GM21619 (cell line): ENCODE data around the gene CEP250.
"Not testable (repeated sequence)": the region's sequence is repeated elsewhere in the genome, so short reads cannot be mapped to it uniquely, and the experiment has no call there.

Experiments used
- ATAC-seq: cut with Tn5 transposase; IDR thresholded peaks from one replicate; pipeline ENCODE4 v1.9.1; 2021; ENCODE audit not compliant: unreplicated experiment

CEP250 gene

DNA sequence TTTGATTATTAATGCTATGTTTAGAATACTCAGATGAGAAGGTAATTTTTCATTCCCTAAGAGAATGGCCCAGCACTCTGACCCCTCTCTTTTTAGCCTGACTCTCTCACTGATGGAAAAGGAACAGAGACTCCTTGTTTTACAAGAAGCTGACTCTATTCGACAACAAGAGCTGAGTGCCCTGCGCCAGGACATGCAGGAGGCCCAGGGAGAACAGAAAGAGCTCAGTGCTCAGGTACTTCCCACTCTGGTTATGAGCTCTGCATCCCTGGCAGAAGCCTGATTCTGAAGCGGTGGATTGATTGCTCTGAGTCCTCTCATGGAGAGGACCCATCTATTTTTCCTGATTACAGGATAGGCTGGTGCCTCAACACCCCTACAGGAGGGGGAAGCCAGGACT is 41.1 kb downstream of the CEP250 start:
- ATAC-seq = no peak

DNA sequence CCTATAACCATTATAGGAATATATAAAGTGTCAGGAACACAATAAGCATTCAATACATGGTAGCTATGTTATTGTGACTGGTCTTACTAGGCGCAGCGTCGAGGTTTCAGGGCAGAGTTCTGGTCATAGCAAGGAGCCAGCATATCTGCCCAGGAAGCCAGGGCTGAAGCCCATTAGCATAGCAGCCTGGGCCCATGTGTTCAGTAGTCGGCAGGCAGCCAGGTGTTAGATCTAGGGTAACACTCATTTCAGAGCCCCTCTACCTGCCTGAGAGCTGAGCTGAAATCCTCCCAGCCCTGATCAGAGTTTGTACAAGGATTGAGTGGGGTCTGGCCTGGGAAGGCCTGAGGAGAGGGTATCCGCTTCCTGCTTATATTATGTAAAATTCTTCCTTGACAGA is 41.9 kb downstream of the CEP250 start:
- no peak for ATAC-seq

DNA sequence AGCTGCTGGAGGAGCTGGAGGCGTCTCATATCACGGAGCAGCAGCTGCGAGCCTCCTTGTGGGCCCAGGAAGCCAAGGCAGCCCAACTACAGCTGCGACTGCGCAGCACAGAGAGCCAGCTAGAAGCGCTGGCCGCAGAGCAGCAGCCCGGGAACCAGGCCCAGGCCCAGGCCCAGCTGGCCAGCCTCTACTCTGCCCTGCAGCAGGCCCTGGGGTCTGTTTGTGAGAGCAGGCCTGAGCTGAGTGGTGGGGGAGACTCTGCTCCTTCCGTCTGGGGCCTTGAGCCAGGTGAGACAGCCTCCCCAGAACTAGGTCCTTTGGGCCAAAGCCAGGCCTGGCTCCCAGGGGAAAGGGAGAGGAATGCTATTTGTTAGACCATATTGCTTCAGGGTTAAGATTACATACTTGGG is 42.4 kb downstream of the CEP250 start:
- no peak for ATAC-seq

DNA sequence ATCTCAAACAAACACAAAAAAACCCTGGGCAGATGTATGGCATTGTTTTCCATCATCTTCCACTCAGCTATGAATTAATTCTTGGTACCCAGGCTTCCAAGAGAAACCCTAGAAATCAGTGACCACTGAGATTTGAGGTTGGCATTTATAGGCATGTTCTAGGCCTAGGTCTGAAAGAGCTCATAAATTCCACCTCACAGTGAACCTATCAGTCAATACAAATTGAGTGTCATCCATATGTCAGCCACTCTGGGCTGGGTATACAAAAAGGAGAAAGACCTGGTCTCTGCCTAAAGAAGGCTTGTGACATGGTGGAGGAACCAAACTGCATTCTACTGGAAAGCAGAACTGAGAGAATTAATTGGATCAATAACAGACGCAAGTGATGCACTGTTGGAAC is 43.9 kb downstream of the CEP250 start:
- no peak for ATAC-seq

DNA sequence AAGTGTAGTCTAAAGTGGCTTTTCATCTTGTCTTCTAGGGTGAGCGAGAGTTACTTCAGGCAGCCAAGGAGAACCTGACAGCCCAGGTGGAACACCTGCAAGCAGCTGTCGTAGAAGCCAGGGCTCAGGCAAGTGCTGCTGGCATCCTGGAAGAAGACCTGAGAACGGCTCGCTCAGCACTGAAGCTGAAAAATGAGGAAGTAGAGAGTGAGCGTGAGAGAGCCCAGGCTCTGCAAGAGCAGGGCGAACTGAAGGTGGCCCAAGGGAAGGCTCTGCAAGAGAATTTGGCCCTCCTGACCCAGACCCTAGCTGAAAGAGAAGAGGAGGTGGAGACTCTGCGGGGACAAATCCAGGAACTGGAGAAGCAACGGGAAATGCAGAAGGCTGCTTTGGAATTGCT is 47.0 kb downstream of the CEP250 start:
- ATAC-seq = no peak

DNA sequence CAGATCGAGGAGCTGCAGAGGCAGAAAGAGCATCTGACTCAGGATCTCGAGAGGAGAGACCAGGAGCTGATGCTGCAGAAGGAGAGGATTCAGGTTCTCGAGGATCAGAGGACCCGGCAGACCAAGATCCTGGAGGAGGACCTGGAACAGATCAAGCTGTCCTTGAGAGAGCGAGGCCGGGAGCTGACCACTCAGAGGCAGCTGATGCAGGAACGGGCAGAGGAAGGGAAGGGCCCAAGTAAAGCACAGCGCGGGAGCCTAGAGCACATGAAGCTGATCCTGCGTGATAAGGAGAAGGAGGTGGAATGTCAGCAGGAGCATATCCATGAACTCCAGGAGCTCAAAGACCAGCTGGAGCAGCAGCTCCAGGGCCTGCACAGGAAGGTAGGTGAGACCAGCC is 47.9 kb downstream of the CEP250 start:
- ATAC-seq = no peak

DNA sequence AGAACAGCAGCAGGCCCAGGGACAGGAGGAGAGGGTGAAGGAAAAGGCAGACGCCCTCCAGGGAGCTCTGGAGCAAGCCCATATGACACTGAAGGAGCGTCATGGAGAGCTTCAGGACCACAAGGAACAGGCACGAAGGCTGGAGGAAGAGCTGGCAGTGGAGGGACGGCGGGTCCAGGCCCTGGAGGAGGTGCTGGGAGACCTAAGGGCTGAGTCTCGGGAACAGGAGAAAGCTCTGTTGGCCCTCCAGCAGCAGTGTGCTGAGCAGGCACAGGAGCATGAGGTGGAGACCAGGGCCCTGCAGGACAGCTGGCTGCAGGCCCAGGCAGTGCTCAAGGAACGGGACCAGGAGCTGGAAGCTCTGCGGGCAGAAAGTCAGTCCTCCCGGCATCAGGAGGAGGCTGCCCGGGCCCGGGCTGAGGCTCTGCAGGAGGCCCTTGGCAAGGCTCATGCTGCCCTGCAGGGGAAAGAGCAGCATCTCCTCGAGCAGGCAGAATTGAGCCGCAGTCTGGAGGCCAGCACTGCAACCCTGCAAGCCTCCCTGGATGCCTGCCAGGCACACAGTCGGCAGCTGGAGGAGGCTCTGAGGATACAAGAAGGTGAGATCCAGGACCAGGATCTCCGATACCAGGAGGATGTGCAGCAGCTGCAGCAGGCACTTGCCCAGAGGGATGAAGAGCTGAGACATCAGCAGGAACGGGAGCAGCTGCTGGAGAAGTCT is 48.6 kb downstream of the CEP250 start:
- ATAC-seq = no peak

DNA sequence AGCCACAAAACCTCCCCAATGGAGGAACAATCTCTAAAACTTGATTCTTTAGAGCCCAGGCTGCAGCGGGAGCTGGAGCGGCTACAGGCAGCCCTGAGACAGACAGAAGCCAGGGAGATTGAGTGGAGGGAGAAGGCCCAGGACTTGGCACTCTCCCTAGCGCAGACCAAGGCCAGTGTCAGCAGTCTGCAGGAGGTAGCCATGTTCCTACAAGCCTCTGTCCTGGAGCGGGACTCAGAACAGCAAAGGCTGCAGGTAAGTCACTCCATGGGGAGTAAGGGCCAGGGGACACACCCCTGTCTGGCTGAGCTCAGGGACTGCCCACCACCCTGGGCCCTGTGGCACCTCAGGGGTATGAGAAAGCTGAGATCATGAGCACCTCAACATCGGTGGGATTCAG is 49.4 kb downstream of the CEP250 start:
- no peak for ATAC-seq

DNA sequence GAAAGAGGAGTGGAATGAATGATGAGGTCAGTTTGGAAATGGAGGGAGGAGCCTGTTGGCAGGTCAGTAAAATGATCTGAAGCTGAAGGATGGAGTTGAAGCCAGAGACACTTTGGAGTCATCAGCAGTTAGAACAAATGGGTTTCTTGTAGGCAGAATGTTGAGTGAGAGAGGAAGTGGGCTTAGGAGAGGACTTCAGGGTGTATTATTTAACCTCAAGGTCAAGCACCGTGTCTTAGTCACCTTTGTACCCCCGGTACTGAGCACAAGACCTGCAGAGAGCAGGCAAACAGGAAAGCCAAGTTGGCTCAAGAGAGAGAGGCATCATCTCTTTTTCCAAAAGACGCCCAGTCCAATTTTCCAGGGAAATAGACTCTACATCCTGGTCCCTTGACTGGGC is 50.8 kb downstream of the CEP250 start:
- no peak for ATAC-seq

DNA sequence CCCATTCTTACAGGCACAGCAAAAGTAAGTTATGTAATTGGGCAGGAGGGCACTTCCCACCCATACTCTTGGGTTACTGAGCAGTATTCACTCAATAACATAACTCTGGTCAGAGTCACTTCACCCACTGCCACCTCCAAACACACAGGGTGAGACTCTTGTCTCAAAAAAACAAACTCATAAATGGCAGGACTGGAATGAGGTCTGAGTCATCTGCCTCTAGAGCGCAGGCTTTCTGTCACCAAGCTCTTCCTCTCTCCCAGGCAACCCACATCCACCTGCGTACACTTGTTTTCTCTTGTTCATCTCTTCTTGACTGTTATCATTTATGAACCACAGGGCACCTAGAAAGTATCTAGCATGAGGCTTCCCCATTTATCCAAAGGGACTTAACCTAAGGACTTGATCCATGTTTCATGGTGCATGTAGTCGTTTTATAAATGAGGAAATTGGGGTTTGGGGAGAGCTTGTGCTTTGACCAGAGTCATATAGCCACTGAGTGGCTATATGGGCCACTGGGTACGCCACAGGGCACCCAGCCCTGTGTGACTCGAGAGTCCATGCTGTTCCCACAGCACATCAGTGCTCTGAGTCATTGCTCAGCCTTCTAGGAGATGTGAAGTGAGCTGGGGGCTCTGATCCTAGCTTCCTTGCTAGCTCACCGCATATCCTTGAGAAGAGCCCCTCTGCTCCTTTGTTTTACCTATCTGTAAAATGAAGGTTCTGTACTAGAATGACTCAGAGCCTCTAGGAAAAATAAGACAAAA is 51.7 kb downstream of the CEP250 start:
- ATAC-seq = no peak

DNA sequence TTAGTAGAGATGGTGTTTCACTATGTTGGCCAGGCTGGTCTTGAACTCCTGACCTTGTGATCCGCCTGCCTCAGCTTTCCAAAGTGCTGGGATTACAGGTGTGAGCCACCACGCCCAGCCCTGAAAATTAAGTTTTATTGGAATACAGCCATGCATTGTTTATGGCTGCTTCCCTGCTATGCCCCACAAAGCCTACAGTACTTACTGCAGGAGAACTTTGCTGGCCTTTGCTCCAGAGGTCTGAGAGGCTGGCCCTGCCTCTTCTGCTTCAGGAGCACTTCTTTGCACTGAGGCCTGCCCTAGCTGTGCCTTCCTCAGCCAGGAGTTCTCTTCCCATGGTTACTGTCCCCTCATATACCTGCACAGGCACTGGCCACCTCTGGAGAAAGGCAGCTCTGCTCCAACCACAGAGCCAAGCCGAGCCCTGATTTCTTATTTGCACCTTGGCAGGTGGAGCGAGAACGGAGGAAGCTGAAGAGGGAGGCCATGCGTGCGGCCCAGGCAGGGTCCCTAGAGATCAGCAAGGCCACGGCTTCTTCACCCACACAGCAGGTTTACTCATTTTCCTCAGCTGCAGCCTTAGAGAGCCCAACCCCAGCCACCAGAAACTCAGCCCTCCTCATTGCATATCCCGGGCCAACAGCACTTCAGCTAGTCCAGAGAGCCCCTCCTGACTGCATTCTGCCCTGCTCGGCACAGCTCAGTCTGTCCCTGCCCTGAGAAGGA is 53.3 kb downstream of the CEP250 start:
- ATAC-seq = no peak

DNA sequence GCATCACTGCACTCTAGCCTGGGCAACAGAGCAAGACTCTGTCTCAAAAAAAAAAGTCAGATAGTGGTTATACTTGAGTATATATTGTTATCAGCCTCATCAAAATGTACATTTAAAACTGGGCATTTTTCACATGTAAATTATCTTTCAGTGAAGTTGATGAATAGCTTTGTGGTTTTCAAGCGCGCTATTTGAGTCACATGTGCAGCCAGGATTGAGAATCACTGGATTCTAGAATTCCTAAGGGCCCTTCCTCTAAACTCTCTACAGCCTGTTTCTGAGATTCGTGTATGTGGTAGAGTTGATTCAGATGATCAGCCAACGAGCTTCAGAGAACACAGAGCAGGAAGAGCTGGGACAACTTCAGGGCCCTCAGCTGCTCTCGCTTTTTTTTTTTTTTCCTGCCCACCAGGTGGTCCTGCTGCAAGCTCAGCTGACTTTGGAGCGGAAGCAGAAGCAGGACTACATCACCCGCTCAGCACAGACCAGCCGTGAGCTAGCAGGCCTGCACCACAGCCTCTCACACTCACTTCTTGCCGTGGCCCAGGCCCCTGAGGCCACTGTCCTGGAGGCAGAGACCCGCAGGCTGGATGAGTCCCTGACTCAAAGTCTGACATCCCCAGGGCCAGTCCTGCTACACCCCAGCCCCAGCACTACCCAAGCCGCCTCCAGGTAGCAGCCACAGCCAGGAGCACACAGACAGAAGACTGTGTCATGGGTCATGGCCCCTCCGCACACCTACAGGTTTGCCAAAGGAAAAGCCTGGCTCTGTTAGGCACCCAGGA is 55.7 kb downstream of the CEP250 start:
- ATAC-seq = no peak

DNA sequence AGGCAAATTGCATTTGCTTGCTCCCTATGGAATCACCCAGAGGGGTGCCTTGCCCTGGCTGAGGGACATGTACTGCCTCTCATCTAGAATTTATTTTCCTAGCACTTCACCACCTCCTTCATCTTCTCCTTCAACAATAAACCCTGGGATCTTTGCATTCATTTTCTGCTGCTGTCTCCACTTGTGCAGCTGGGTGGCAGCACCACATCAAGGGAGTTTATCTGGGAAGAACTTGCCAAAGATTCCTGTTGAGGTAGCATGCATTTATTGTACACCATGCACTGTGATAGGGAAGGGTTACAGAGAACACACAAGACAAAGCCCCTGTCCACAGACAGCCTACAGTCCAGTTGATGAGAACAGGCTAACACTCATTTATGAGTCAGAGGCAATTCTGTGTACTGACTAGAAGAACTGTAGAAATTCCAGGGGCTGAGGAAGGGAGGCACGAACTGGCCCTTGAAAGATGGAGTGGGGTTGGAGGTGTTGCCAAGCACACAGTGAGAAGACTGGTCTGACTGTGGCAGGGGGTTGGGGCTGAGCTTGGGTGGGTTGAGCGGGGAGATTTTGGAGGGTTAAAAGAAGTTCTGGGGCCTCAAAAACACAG is 56.5 kb downstream of the CEP250 start:
- ATAC-seq = no peak

DNA sequence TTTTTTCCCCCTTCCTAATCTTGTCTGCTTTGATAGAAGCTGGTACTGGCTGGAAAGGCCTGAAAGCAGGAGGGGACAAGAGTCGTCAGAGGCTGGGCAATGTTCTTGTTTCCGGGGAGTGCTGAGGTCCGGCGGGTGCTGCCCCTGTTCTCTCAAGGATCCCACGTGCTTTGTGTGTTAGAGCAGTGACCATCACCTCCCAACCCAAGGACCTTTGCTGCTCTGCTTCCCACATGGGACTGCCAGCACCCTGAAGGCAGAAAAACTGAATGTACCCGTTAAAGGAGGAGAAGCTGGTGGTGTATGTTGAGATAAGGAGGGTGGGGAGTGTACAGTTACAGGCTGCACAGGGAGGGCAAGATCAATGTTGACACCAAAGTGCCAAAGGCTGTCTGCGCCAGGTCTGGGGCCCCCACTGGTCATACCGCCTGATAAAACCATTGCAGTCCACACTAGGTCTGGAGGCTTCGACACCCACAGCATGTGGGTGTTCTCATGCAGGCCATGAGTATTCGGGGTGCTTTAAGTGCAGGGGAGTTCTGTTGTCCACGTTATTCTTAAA is 59.1 kb downstream of the CEP250 start:
- no peak for ATAC-seq

DNA sequence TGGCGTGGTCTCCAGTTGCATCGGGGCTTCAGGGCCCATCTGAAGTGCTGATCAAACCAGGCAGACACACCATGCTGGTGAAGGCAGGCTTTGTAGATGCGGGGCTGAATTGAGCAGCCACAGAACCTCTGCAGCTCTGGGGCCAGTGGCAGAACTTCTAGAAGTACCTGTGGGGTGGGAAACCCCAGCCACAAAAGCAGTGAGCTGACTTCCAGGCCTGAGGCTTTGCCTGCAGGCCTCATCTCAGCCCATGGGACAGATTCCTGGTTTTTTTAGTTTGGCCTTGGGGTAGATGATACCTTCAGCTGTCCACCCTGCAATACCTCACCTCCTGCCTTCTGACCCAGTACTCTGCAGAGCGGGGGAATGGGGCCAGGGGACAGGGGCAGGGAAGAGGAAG is 59.9 kb downstream of the CEP250 start:
- ATAC-seq = no peak

DNA sequence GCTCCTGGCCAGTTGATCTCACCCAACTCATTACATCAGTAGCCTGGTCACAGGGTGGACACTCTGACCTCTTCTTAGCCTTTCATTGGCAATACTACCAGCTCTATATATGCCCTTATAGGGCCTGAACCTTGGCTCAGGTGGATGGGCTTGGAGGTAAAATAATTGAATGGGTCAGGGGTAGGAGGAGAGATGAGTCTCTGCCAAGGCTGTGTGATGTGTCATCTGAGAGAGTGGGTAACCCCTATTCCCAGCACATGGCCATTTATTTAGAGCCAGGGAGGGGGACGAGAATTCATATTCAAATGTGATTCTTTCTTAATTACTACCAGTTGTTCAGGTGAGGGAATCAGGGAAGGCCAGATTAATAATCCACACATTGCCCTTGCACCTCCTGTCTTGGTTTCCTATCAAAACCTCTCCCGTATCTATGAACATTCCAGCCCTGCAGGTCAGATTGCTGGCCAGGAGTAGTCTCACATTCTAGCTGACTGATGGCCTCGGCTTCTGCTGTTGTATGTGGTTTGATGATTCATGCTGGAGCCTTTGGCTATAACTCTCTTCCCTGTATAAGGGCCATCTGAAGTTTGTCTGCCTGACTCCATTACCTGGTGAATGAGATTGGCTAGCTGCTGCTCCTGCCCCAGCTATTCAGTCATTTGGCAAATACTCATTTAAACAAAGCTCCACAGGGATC is 60.7 kb downstream of the CEP250 start:
- ATAC-seq = no peak

DNA sequence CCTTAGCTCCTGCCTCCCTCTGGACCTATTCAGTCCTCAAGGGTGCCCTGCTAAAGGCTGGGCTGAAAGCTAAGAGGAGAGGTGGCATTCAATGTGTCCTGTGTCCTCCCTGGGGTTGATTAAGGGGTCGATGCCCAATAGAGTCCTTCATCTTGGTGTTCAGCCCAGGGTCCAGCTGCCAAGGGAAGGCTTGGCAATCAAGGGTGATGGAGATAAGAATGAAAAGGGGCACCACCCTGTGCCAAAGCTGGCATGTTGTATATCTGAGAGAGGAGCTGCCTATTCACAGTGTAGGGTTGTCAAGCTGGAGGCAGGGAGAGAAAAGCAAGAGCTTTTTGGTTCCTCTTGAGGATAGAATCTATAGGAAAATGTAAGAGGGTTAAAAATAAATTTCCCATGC is 61.7 kb downstream of the CEP250 start:
- no peak for ATAC-seq

DNA sequence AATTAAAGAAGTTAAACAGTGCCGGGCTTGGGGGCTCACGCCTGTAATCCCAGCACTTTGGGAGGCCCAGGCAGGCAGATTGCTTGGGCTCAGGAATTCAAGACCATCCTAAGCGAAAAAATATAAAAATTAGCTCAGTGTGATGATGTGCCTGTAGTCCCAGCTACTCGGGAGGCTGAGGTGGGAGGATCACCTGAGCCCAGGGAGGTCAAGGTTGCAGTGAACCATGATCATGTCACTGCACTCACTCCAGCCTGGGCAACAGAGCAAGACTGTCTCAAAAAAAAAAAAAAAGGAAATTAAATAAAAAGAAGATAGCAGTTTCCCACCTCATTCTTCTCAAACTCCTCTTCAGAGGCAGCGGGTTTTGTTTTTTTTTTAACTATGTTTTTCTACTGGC is 62.4 kb downstream of the CEP250 start:
- not testable (repeated sequence) for ATAC-seq

DNA sequence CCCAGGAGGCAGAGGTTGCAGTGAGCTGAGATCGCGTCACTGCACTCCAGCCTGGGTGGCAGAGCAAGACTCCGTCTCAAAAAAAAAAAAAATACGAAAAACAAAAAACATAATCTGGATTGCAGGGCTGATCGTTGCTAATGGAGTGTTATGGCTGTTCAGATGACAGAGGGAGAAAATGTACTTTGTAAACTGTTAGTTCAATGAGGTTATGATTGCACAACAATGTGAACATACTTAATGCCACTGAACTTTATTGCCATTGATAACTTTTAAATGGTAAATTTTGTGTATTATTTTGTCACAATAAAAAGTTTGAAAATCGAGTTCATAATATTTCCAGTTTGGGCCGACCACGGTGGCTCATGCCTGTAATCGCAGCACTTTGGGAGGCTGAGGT is 63.6 kb downstream of the CEP250 start:
- ATAC-seq = no peak

DNA sequence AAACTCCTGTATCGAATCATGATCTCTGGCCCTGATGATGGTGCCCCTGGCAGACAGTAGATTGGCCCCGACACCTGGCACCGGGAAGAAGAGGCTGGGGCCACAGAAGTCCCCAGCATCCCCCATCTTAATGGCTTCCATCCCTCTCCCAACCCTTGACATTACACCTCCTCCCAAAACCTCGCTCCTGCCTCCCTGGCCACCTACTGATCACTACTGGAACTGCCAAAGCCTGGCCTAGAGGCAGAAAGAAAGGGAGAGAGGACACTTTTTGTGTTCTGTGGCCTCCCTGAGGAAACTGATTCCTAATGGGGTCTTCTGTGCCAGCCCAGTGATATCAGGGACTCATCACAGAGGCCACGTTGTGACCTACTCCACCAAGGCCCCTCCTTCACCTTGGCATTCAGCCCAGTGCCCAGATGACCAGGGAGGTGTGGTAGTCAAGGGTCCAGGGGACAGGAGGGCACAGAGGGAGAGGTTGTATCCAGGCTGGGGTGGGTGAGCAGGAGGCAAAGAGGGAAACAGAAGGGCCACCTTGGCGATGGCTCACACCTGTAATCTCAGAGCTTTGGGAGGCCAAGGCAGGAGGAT is 68.0 kb downstream of the CEP250 start:
- ATAC-seq = no peak
